ENCODE results near the gene OGG1.
A peak's percentile ranks its signal among the peaks of the same experiment; 100 is the strongest.

The OGG1 gene

DNA sequence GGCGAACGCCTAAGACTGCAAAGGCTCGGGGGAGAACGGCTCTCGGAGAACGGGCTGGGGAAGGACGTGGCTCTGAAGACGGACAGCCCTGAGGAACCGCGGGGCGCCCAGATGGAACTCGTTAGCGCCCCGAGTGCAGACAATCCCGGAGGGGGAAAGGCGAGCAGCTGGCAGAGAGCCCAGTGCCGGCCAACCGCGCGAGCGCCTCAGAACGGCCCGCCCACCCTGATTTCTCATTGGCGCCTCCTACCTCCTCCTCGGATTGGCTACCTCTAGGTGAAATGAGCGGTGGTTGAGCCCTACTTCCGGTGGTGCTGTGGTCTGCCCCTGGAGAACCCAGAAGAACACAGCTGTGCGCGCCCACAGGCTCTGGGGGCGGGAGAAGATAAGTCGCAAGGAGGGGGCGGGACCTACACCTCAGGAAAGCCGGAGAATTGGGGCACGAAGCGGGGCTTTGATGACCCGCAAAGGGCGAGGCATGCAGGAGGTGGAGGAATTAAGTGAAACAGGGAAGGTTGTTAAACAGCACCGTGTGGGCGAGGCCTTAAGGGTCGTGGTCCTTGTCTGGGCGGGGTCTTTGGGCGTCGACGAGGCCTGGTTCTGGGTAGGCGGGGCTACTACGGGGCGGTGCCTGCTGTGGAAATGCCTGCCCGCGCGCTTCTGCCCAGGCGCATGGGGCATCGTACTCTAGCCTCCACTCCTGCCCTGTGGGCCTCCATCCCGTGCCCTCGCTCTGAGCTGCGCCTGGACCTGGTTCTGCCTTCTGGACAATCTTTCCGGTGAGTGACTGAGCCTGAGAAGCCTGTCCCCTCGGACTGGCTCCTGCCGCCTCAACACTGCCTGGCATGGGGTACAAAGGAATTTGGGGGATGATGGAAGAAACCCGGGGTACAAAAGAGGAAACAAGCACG is at the start of gene OGG1:
OGG1 (plus strand) TSS at position 308 of the 911 bp plus-strand sequence; CDS start at position 643, 335 bp downstream.
- peak; percentile 99 to 100 for DNase-seq

DNA sequence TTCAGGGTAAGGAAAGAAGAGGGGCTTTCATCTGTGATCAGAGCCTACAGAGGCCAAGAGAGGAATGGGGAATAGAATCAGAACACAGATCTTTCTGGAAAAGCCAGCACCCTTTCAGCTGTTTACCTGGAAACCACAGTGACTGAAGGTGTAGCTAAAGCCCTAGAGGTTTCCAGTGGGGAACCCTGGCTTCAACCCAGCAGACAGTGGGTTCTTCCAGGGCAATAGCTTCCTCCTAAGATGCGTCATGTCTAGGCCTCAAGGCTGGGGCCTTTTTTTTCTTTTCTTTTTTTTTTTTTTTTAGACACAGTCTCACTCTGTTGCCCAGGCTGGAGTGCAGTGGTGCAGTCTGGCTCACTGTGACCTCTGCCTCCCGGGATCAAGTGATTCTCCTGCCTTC is 49.2 kb upstream of the OGG1 start:
- DNase-seq, result no peak

DNA sequence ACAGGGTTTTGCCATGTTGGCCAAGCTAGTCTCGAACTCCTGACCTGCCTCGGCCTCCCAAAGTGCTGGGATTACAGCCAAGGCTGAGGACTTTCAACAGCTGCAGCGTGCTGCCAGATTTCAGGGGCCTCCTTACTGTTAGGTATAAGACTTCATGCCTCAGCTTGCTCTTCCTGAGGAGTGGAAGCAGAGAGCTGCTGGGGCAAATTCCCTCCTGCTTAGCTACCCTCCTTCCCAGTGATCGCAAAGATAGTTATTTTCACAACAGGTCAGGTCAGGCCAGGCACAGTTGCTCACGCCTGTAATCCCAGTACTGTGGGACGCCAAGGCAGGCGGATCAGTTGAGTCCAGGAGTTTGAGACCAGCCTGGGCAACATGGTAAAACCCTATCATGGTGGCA is 48.7 kb upstream of the OGG1 start:
- no peak for DNase-seq

DNA sequence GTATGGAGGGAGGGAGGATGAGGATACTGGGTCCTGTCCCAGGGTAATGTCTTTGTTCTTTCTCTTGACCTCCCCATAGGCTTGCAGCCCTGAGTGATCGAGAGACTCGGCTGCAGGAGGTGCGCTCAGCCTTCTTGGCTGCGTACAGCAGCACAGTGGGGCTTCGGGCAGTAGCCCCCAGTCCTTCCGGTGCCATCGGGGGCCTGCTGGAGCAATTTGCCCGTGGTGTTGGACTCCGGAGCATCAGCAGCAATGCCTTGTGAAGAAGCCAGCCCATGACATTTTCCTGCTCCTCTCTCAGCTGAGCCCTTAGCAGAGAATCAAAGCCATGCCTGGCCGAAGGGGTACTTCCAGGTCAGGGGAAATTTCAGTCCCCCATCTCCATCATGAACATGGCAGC is 48.0 kb upstream of the OGG1 start:
- no peak for DNase-seq

DNA sequence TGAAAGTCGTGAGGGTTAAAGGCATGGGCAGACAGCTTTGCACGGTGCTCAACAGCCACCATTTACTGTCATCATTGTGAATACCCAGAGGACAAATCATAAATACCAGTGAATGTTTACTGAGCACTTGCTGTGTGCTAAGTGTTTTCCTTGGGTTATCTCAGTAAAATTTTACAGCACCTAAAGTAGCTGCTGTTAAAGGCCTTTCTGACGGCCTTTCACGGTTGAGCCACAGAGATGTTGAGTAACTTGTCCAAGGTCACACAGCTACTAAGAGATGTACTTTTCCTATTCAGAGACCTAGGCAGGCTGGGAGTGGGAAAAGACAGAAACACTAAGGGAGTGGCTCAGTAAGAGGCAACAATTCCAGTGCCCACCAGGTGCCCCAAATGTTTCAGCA is 46.5 kb upstream of the OGG1 start:
- no peak for DNase-seq

DNA sequence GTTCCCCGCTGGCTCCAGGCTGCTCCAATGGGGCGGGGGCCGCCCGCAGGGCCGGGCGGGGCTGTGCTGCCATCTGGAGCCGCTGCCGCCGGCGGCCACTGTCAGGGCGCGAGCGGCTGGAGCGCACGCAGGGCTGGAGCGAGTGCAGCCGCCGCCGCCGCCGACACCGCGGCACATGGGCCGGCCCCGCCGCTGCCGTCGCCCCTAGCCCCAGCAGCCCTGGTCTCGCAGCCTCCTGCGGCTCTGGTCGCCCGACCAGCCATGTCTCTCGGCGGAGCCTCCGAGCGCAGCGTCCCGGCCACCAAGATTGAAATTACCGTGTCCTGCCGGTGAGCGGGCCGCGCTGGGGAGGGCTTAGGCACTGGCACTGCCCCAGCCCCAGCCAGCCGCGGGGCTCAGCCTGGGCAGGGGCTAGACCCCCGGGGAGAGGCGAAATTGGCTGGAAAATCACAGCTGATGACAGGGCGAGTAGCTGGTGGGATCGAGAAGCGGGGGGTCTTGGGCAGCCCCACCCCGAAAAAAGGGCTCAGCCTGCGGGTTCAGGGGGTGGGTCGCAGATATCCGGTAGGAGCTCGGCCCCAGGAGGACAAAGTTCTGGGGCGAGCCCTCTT is 45.9 kb upstream of the OGG1 start, which contains the start of gene CPNE9:
CPNE9 (plus strand) TSS at position 98 of the 611 bp plus-strand sequence; CDS start at position 262, 164 bp downstream.
- no peak for DNase-seq

DNA sequence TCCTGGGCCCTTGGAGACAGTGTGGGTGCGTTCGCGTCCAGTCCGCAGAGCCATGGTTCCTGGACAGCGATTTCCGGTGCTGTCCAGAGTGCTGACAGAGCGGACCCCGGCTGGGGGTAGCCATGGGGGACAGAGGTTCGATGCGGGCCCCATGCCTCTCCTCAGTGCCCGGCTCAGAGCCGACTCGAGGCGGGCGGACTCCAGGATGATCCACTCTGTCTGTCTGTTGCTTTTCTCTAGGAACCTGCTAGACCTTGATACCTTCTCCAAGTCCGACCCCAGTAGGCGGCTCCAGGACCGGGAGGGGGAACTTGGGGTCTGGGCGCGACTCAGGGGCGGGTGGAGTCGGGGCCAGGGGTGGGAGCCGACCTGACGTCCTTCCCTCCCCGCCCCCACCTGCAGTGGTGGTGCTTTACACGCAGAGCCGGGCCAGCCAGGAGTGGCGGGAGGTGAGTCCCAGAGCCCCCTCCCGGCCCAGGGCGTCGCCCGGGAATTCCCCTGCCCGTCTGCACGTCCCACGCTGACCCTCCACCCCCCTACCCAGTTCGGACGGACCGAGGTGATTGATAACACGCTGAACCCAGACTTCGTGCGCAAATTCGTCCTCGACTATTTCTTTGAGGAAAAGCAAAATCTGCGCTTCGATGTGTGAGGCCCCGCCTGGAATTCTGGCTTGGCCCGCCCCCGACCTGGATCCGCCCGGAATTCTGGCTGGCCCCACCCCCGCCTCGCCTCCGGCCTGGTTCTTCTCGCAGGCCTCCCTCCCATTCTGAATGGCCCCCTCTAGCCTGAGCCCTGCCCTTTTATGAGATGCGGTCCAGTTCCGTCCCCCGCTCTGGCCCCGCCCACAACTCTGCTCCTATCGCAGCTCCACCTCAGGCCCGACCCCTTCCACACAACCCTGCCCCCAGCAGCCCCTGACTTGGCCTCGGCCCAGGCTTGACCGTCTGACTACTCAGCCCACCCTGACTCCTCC is 45.1 kb upstream of the OGG1 start:
- DNase-seq, result no peak

DNA sequence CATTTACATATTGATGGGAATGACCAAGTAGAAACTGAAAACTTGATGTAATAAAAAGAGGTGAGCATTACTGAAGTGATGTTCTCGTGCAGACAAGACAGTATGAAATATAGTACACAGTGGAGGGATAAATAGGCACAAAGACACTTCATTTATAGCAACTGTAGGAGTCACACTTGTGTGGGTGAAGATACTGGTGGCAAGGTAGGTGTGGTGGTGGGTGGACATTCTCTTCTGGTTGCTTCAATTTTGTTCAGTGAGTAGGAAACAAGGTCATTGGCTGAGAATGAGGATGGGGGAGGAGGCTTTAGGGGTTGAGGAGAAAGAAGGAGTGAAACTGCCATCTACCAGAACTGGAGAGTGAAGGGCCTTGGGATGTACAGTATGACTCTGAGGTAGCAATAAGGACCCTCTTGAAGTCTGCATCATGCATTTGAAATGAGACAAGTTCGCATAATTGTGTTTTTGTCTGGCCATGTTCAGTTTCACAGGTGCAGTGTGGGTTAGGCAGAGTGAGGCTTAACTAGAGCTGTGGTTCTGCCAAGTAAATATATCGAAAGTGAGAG is 39.5 kb upstream of the OGG1 start:
- DNase-seq, result no peak

DNA sequence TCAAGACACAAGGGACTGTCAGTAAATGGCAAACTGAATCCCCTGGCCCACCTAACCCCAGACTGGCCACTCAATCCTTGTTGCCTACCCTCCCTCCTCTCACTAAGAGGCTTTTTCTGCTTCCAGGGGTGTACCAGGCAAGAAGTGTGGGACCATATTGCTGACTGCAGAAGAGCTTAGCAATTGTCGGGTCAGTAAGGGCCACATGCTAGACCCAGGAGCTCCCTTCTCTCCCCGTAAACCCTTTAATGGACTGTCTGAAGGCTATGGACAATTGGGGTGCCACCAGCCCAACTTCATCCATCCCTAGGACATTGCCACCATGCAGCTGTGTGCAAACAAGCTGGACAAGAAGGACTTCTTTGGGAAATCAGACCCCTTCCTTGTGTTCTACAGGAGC is 37.3 kb upstream of the OGG1 start:
- no peak for DNase-seq

DNA sequence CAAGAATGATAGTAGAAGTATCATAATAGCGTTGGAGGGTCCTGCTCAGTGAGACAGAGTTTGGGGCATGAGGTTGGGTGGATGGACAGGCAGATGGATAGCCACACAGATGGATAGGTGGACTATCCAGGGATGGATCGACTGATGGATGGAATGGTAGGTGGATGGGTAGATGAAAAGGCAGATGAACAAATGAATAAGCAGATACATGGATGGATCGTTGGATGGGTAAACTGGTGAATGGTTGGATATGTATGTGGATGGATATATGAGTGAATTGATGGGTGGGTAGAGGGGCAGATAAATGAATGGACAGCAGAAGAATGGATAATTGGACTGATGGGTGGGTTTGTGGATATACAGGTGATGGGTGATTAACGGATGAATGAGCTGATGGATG is 36.6 kb upstream of the OGG1 start:
- DNase-seq, result no peak

DNA sequence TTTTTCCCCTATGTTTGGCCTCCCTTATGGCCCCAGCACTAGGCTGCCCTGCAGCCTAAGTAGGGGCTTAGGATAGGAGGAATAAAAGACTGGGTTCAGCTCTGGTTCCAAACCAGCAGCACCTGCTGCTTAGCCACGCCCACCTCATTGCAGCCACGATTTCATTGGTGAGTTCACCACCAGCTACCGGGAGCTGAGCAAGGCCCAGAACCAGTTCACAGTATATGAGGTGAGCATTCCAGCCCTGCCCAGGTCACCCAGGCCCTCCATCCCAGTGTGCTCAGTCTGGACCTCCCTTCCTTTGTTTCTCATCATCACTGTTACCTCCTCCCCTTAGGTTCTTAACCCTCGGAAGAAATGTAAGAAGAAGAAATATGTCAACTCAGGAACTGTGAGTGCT is 34.6 kb upstream of the OGG1 start:
- no peak for DNase-seq

DNA sequence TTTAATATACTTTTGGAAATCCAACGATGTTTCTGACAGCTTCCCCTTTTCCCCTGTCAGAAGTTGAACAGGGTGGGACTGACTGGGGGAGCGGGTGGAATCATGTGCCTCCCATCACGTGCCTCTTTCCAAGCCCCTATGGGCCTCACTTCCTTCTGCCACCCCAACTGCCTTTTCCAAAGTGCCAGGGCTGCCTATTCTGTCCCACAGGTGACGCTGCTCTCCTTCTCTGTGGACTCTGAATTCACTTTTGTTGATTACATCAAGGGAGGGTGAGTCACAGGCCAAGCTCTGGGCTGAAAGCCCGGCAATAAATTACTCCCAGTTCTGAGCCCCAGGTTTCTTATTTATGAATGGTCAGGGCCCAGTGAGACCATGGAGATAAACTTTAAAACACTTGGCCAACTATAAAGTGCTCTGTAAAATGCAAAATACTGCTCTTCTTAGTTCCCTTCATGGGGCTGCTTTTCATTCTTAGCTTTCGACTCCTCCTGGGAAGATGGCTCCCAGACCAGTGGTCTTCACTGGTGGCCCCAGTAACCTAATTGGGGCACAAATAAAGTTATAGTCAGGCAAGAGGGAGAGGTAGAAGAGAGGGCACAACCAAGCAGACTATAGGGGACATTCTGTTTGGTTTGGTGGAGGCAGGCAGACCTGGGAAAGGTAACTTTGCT is 33.9 kb upstream of the OGG1 start:
- DNase-seq, result peak; percentile 45 to 53

DNA sequence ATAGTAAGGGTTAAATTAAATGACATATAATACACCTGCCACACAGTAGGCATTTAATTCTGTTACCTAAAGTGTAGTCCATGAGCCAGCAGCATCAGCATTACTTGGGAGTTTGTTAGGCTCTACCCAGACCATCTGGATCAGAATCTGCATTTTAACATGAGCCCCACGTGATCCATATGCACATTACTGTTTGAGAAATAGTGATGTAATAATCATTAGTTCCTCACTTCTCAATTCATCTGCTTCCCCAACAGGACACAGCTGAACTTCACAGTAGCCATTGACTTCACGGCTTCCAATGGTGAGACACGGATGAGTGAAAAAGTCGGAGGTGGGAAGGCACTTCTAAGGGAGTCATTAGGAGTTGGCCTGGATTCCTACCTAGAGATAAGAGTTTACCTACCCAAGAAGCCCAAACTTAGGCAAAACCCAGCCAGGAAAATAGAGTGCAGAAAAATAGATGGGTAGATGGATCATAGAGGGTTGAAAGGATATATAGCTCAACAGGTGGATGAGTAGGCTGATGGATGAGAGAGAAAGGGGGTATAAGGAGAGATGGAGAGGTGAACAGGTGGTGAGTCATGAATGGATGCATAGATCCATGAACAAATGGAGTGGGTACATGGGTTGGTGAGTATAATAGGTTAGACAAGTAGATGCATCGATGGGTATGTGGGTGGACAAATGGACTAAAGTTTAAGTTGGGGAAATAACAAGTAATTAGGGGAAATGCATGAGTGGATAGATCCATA is 32.8 kb upstream of the OGG1 start:
- no peak for DNase-seq

DNA sequence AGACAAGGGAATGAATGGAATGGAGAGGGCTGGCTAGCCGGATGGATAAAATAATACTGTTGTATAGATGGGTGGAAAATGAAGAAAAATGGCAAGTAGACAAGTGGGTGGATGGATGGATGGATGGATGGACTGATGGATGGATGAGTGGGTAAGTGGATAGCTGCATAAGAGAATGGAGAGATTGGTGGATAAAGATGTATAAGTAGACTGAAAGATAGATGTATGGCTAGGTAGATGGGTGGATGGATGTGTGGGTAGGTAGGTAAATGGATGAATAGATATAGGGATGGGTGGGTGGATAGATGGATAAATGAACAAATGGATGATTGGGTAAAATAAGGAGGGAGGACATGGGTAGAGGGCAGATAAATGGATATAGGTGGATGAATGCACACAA is 32.2 kb upstream of the OGG1 start:
- DNase-seq, result no peak

DNA sequence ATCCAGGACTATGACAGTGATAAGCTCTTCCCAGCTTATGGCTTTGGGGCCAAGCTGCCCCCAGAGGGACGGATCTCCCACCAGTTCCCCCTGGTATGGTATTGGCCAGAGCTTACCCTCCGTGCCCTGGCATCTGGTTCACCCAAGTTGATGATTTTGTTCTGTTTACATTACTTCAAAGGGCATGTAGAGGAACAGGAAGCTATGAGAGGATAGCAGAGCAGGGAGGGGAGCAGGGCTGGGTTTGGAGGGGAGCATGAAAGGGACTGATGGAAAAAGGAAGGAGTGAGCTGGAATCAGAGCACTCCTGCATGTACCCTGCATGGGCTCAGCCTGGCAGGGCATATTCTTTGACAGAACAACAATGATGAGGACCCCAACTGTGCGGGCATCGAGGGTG is 31.6 kb upstream of the OGG1 start:
- DNase-seq, result no peak

DNA sequence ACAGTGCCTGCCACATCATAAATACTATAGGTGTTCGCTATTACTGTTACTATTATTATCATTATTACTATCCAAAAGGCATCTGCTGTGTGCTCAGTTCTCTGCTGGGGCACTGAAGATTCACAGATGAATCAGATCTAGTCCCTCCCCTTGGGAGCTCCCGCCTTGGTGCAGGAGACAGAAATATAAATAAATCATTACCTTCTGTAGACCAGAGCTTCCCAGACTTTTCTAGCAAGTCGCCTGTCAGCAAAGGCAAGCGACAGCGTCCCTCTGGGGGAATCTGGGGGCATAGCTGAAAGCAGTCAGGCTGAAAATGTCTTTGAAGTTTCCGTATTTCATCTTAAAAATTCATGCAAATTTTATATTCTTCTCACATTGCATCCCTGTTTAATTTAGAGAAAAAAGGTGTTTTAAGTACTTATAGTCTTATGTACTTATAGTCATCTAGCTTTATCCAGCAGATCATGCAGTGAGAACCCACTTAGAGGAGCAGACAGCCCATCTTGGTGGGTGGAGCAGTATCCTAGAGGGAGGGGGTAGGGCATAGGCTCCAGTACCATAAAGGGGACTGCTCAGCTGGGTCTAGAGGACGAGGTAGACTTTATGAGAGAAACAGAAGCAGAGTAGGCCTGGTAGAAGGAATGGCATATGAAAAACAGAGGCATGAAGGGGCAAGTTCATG is 28.6 kb upstream of the OGG1 start:
- no peak for DNase-seq

DNA sequence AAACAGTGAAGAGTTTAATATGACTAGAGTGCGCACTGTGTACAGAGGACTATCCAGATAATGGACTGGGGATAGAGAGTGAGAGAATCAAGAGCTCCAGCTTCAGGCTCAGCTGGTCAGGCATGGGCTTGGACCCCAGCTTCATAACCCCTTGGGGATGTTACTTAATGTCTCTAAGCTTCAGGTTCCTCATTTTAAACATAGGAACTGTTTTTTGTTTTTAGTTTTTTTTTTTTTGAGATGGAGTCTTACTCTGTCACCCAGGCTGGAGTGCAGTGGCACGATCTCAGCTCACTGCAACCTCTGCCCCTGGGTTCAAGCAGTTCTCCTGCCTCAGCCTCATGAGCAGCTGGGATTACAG is 28.1 kb upstream of the OGG1 start:
- DNase-seq, result no peak

DNA sequence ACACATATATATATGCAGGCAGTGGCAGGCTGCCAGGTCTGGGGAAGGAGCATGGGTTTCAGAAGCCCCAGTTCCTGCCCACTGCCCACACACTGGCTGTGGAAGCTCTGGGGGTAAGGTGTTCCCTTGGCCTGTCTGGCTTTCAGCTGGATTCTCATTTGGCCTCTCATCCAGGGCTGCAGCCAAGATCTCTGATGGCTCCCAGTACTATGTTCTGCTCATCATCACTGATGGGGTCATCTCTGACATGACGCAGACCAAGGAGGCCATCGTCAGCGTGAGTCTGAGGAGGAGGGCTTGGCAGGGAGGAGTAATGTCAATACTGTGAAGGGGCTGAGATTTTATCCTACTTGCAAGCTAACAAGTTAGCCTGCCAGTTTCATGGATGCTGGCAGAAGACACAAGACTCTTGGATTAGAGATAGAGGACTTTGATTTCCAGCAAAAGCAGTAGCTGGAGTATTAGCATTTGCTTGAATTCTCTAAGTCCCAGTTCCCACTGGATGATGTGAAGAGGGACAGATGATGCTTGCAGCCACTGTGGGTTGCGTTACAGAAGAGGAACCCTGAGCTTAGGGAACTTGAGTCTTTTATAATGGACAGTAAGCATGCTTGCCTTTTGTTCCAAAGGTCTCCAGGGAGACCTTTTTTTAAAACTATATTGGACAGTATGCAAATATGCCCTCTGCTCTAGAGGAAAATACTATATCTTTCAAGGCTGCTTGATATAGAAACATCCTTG is 23.8 kb upstream of the OGG1 start:
- no peak for DNase-seq

DNA sequence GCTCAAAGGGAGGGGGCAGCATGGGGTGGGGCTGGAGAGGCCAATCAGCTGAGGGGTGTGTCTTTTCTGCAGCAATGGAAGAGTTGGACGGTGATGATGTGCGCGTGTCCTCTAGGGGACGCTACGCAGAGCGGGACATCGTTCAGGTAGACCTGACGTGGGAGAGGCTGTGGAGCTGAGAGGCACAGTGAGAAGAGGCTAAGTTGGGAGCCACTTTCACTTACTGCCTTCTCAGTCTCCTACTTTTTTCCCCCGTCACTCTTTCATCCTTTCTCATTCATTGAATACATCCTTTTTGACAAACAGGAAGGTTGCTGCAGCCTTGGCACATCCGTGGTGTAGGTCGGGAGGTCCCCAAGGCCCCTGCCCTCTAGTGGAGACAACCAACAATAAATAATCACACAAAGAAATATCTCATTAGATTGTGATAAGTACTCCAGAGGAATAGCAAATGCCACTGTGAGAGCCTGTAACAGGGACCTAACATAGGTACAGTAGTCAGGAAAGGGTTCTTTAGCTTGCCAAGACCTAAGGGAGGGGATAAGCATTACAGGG is 22.6 kb upstream of the OGG1 start:
- DNase-seq, result peak in 1 of 2 experiments; percentile 53

DNA sequence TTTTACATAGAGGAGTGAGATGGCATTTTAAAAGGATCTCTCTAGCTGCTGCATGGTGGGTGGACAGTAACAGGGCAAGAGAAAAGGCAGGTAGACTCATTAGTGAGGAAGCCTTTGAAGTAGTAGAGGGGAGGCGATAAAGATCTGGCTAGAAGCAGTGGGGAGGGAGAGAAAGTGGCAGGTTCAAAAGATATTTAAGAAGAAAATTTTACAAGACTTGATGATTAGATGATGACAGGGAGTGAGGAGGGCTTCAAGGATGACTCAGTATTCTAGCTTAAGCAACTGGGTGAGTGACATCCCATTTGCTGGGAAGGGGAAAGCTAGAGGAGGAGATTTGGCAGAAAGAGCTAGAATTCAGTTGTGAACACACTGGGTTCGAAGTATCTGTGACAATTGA is 22.0 kb upstream of the OGG1 start:
- no peak for DNase-seq

Measured in SW 1271 (cell line).